Activated CD8-positive, alpha-beta T cell treated with anti-CD3 and anti-CD28 coated beads, Interleukin-2, amount 10 ng/mL, durations not matched to agents 7 days and 5 days (primary cell): ENCODE data around the gene BMPR2. TPM values are rescaled to one million over a fixed set of nuclear protein-coding genes. Genes with fewer than 3 reads are reported as not detected.

Source experiments
- ATAC-seq: fragments of 150-1000 bp; cut with Tn5 transposase; one replicate; pipeline ENCODE4 v1.10.0; 2021; ENCODE audit warnings: moderate library complexity
- CTCF ChIA-PET: fragments of 350-600 bp; sonication (Branson Sonifier 250); formaldehyde crosslinking; loops from one replicate; lab custom pipeline; 2021; ENCODE audit warnings: antibody characterized with exemption; lab: Charles Lee
- POLR2A ChIA-PET: fragments of 350-600 bp; sonication (Branson Sonifier 250); formaldehyde crosslinking; loops from one replicate; lab custom pipeline; 2021; ENCODE audit warnings: antibody characterized with exemption; lab: Charles Lee
- DNase-seq: peaks from one replicate; pipeline ENCODE4 v3.0.0-alpha.2; 2020
- H3K27ac Mint-ChIP-seq: one replicate; pipeline ENCODE4 v1.8.0; 2021; ENCODE audit warnings: mild to moderate bottlenecking, mixed read lengths
- H3K27me3 Mint-ChIP-seq: one replicate; pipeline ENCODE4 v1.8.0; 2021; ENCODE audit warnings: low read depth, mixed read lengths
- H3K36me3 Mint-ChIP-seq: one replicate; pipeline ENCODE4 v1.8.0; 2021; ENCODE audit warnings: low read depth, mixed read lengths
- H3K4me1 Mint-ChIP-seq: one replicate; pipeline ENCODE4 v1.8.0; 2021; ENCODE audit warnings: low read depth, mixed read lengths
- H3K4me3 Mint-ChIP-seq: one replicate; pipeline ENCODE4 v1.8.0; 2021; ENCODE audit warnings: mild to moderate bottlenecking, mixed read lengths
- H3K9me3 Mint-ChIP-seq: one replicate; pipeline ENCODE4 v1.8.0; 2022; ENCODE audit warnings: mixed read lengths; ENCODE audit not compliant: insufficient read depth
- total RNA-seq, 2 experiments: library from RNA; stranded (reverse); gene quantifications; one replicate each; pipeline ENCODE4 v1.2.3, GENCODE V29; 2021

BMPR2 gene
- total RNA-seq, 2 experiments from 2014 or later, result 6.3 to 7.0 TPM

DNA sequence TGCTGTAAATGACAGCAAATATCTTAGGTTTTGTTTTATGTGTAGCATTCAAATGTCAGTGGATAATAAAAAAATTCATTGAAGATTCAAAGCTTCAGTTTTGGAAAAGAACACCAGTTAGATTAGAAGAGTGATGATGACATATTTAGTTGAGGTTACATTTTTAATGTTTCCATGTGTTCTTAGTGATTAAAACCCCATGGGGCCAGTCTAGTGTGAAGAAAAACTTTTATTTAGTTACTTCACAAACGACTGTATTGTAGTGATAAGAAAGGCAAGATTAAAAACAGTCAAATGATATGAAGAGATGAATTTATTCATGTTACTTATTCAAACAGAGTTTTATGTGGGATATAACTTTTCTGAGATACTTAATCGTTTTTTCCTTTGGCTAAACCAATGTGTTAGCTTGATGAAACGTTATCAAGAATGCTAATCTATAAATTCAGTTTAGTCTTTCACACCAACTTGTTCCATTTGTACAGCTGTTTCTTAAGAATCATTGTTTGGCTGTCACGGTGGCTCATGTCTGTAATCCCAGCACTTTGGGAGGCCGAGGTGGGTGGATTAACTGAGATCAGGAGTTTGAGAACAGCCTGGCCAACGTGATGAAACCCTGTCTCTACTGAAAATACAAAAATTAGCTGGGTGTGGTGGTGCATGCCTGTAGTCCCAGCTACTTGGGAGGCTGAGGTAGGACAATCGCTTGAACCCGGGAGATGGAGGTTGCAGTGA, 11.6 kb downstream of the BMPR2 start:
- no peak for ATAC-seq
- Mint-ChIP-seq H3K27me3 (no peaks in the 10 kb centered on the region), H3K9me3 (no peaks in the 10 kb centered on the region), H3K4me3 (no peak overlapping the region), H3K36me3 (no peaks in the 10 kb centered on the region), H3K4me1 (peaks cover 3% of the 10 kb centered on the region), H3K27ac (no peak overlapping the region)
- CTCF ChIA-PET, result no interaction called here
- POLR2A ChIA-PET, result no interaction called here
- no peak for DNase-seq

DNA sequence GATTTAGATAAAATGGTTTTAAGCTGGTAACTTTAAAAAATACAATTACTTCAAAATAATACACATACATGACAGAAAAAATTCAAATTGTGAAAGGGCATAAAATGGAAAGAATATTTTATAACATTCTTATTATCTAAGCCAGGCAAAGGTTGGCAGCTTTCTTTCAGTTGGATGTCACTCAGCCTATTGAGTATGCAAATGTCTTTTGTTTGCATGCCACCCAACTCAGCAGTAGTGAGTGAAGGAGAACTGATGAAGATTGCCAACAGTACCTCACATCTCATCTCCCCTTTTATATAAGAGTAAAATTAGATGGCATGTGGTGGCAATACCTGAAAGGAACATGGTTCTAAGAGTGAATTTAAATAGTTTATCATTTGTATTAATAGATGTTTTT, 24.8 kb downstream of the BMPR2 start:
- Mint-ChIP-seq H3K36me3 (no peaks in the 10 kb centered on the region), H3K4me3 (no peak overlapping the region), H3K9me3 (no peaks in the 10 kb centered on the region), H3K27me3 (no peaks in the 10 kb centered on the region), H3K27ac (no peak overlapping the region), H3K4me1 (no peaks in the 10 kb centered on the region)
- ATAC-seq (no peak), DNase-seq (no peak)
- ChIA-PET POLR2A (no interaction called here), CTCF (no interaction called here)

DNA sequence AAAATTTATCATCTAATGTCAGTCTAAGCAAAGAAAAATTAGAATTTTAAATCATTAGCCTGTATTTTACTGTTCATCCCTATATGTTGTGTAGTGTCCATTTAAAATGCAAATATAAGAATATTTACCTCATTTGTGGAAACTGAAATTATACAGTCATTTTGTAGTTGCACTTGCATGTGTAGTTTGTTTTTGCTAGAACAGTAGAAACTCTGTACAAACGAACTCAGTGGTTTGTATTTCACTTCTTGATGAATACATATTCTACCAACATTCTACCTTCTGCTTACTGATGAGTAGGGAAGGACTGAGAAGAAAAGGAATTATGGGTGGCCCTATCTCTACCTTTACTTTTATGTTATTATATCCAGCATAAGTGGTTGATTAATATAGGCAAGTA, 29.7 kb downstream of the BMPR2 start:
- Mint-ChIP-seq H3K27me3 (no peaks in the 10 kb centered on the region), H3K4me1 (no peaks in the 10 kb centered on the region), H3K27ac (no peak overlapping the region), H3K4me3 (no peak overlapping the region), H3K36me3 (no peaks in the 10 kb centered on the region), H3K9me3 (no peaks in the 10 kb centered on the region)
- DNase-seq (no peak), ATAC-seq (no peak)
- ChIA-PET CTCF (no interaction called here), POLR2A (no interaction called here)

DNA sequence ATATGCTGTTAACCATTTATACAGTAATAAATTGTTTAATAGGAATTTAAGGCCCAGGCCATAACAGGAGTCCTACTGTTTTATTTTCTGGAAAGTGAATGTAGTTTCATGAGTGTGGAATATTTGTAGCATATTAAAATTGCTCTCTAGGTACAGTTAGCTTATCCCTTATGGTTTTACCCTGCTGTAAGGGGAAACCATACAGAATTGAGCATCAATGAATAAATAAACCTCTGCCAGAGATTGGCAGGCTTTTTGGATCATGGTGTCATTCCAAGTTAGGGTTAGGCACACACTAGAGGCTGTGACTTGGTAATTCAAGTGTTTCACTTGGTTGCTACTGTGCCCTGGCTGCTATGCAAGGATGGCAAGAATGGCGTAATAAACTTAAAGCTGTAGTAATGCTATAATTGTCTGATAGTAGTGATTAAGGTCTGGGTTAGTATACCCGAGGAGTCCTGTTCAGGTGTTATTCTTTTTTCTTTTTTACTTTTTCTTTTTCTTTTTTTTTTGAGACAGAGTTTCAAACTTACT, 30.4 kb downstream of the BMPR2 start:
- POLR2A ChIA-PET, result no interaction called here

DNA sequence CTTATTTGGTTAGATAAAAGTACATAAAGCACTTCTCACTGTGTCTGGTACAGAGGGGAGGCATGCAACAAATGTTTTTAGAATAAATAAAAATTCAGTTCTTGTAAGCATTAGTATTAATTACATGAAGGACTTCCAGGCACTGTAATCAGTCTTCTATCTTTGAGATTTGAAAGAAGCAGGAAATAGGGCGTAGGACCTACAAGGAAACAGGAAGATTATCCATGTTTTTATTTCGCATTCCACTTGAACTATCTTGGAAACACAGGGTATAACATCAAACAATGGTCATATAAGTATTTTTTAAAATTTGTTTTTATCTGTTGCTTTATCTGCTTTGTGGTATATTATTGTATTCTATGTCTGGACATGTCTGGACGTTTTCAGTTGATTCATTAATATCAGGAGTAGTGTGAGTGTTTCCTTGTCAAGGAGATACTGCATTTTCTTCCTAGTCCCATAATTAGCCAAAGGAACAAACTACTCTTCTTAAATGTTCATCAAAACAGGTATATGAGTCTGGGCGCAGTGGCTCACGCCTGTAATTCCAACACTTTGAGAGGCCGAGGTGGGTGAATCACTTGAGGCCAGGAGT, 32.5 kb downstream of the BMPR2 start:
- DNase-seq, result no peak
- Mint-ChIP-seq H3K27me3 (no peaks in the 10 kb centered on the region), H3K9me3 (no peaks in the 10 kb centered on the region), H3K4me1 (no peaks in the 10 kb centered on the region), H3K27ac (no peak overlapping the region), H3K4me3 (no peak overlapping the region), H3K36me3 (no peaks in the 10 kb centered on the region)
- ChIA-PET CTCF (no interaction called here), POLR2A (no interaction called here)
- no peak for ATAC-seq

More for the DNA sequence above, 30.4 kb downstream of the BMPR2 start:
- H3K4me1 Mint-ChIP-seq, result no peaks in the 10 kb centered on the region
- CTCF ChIA-PET, result no interaction called here
- no peak overlapping the region for H3K27ac Mint-ChIP-seq
- no peaks in the 10 kb centered on the region for H3K27me3 Mint-ChIP-seq
- DNase-seq (no peak), ATAC-seq (no peak)
- H3K4me3 Mint-ChIP-seq, result no peak overlapping the region
- no peaks in the 10 kb centered on the region for H3K36me3 Mint-ChIP-seq
- no peaks in the 10 kb centered on the region for H3K9me3 Mint-ChIP-seq

DNA sequence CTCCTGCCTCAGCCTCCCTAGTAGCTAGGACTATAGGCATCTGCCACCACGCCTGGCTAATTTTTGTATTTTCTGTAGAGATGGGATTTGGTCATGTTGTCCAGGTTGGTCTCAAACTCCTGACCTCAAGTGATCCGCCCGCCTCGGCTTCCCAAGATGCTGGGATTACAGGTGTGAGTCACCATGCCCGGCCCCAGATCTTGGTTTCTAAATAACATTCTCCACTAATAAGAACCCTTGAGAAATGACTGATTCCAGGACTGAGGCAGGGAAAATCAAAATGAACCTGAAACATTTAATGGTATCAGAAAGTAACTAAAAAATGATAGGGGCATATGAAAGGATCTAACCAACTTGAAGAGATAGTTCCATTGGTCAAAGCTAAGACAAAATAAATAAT, 34.0 kb downstream of the BMPR2 start:
- no peak overlapping the region for H3K27ac Mint-ChIP-seq
- no peaks in the 10 kb centered on the region for H3K4me1 Mint-ChIP-seq
- no peak overlapping the region for H3K4me3 Mint-ChIP-seq
- H3K36me3 Mint-ChIP-seq, result no peaks in the 10 kb centered on the region
- POLR2A ChIA-PET, result no interaction called here
- no peak for ATAC-seq
- DNase-seq, result no peak
- CTCF ChIA-PET, result no interaction called here
- no peaks in the 10 kb centered on the region for H3K27me3 Mint-ChIP-seq
- H3K9me3 Mint-ChIP-seq, result no peaks in the 10 kb centered on the region

DNA sequence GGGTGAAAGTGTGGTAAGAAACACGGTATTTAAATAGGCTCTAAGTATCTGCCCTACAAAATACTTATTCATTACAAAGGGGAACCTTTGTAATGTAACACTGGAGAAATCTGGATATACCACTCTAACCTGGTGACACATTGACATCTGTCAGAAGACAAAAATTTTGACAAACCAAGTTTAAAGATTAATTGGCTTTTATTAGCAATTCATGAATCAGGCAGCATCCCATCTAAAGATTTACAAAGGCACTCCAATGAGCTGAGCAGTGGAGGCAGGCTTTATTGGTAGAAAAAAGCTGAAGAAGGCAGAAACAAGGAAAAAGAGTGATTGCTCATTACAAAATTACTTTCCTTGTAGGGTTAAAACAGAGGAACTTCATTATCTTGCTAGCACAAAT, 35.0 kb downstream of the BMPR2 start:
- no peaks in the 10 kb centered on the region for H3K4me1 Mint-ChIP-seq
- DNase-seq (no peak), ATAC-seq (no peak)
- no peaks in the 10 kb centered on the region for H3K36me3 Mint-ChIP-seq
- no peak overlapping the region for H3K4me3 Mint-ChIP-seq
- H3K27ac Mint-ChIP-seq, result no peak overlapping the region
- ChIA-PET POLR2A (no interaction called here), CTCF (no interaction called here)
- H3K9me3 Mint-ChIP-seq, result no peaks in the 10 kb centered on the region
- H3K27me3 Mint-ChIP-seq, result no peaks in the 10 kb centered on the region

DNA sequence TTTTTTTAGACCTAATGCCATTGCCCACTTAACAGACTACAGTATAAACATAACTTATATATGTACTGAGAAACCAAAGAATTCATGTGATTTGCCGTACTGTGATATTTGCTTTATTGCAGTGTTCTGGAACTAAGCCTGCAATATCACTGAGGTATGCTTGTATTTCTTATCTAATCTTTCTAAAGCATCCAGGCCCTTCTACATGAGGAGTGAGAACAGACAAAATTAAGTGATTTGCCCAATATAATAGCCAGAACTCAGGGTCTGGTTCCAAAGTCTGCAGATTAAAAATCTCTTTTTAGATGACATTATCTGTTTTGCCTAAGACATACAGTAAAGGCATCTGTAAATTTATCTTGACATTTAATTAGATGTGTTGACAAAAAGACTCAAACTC, 41.9 kb downstream of the BMPR2 start:
- ChIA-PET POLR2A (no interaction called here), CTCF (no interaction called here)
- H3K27ac Mint-ChIP-seq, result no peak overlapping the region
- no peaks in the 10 kb centered on the region for H3K4me1 Mint-ChIP-seq
- ATAC-seq, result no peak
- H3K9me3 Mint-ChIP-seq, result no peaks in the 10 kb centered on the region
- no peaks in the 10 kb centered on the region for H3K27me3 Mint-ChIP-seq
- H3K36me3 Mint-ChIP-seq, result no peaks in the 10 kb centered on the region
- no peak overlapping the region for H3K4me3 Mint-ChIP-seq
- DNase-seq, result no peak

DNA sequence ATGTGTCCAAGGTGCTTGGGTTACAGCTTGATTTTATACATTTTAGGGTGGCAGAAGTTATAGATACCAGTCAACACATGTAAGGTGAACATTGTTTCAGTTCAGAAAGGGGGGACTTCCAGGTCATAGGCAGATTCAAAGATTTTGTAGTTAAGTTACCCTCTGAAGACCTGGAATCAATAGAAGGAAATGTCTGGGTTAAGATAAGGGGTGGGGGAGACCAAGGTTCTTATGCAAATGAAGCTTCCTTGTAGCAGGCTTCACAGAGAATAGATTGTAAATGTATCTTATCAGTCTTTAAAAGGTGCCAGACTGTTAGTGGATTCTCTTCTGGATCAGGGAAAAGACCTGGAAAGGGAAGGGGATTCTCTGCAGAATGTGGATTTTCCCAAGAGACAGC, 42.4 kb downstream of the BMPR2 start:
- Mint-ChIP-seq H3K4me3 (no peak overlapping the region), H3K4me1 (no peaks in the 10 kb centered on the region), H3K9me3 (no peaks in the 10 kb centered on the region), H3K27me3 (no peaks in the 10 kb centered on the region), H3K36me3 (no peaks in the 10 kb centered on the region), H3K27ac (no peak overlapping the region)
- DNase-seq (no peak), ATAC-seq (no peak)
- ChIA-PET CTCF (no interaction called here), POLR2A (no interaction called here)

DNA sequence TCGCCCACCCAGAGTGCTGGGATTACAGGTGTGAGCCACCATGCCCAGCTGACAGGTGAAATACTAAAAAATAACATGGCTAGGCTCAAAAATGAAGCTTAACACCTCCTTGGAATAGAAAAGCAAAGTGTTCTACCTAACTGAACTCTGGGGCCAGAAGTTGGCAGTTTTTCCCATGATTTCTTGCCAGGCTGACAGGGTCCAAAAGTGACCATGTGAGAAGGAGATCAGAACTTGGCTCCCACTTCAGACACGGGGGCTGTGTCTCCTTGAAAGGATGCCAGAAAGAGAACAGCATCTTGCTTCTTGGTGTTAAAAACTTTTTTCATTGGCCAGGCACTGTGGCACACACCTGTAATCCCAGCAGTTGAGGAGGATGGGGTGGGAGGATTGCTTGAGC, 47.0 kb downstream of the BMPR2 start:
- Mint-ChIP-seq H3K36me3 (peaks cover 2% of the 10 kb centered on the region), H3K9me3 (no peaks in the 10 kb centered on the region), H3K27me3 (no peaks in the 10 kb centered on the region), H3K4me3 (no peak overlapping the region), H3K27ac (no peak overlapping the region), H3K4me1 (no peaks in the 10 kb centered on the region)
- no peak for ATAC-seq
- POLR2A ChIA-PET, result no interaction called here
- DNase-seq, result no peak
- CTCF ChIA-PET, result interaction anchor here (0.6 kb wide), 1 partner anchor 72 kb away, joined by 3 read pairs; no protein-coding TSS in a partner anchor

DNA sequence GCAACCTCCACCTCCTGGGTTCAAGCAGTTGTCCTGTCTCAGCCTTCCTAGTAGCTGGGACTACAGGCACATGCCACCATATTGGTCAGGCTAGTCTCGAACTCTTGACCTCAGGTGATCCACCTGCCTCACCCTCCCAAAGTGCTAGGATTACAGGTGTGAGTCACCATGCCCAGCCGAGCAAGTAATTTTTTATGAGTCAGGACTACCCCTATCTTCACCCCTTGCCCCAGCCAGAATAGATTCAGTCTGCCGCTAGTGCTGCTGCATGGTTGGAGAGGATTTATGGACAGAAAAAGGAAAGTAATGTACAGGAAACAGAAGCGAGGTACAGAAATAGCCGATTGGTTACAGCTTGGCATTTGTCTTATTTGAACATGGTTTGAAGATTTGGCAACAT, 48.9 kb downstream of the BMPR2 start:
- H3K36me3 Mint-ChIP-seq, result peaks cover 2% of the 10 kb centered on the region
- H3K9me3 Mint-ChIP-seq, result peaks cover 7% of the 10 kb centered on the region
- no peak overlapping the region for H3K4me3 Mint-ChIP-seq
- no peak for DNase-seq
- H3K27ac Mint-ChIP-seq, result no peak overlapping the region
- no peak for ATAC-seq
- ChIA-PET POLR2A (no interaction called here), CTCF (no interaction called here)
- H3K4me1 Mint-ChIP-seq, result no peaks in the 10 kb centered on the region
- no peaks in the 10 kb centered on the region for H3K27me3 Mint-ChIP-seq

DNA sequence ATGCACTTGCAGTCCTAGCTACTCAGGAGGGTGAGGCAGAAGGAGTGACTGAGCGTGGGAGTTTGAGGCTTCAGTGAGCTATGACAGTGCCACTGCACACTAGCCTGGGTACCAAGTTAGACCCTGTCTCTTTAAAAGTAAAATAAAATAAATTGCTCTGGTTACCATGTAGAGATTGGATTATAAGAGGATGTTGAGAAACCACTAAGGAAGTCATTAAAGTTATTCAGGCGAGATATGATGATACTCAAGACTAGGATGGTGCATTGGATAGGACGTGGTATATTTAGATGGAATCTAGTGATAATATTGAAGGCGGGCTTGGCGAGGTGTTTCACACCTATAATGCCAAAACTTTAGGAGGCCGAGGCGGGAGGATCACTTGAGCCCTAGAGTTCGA, 50.6 kb downstream of the BMPR2 start:
- POLR2A ChIA-PET, result no interaction called here

More for the DNA sequence above, 50.6 kb downstream of the BMPR2 start:
- peaks cover 7% of the 10 kb centered on the region for H3K9me3 Mint-ChIP-seq
- peaks cover 2% of the 10 kb centered on the region for H3K36me3 Mint-ChIP-seq
- DNase-seq (no peak), ATAC-seq (no peak)
- CTCF ChIA-PET, result no interaction called here
- H3K4me3 Mint-ChIP-seq, result no peak overlapping the region
- no peaks in the 10 kb centered on the region for H3K4me1 Mint-ChIP-seq
- H3K27me3 Mint-ChIP-seq, result no peaks in the 10 kb centered on the region
- H3K27ac Mint-ChIP-seq, result no peak overlapping the region
